Endothelial cell of hepatic sinusoid (primary cell): ENCODE data around the gene FOSL1.

Experiments used
- in situ Hi-C: cut with HindIII; loops from 2 replicates; pipeline ENCODE4 v1.10.0; 2017; ENCODE audit warnings: low sequenced_read_pairs

The FOSL1 gene

GRCh38 chr11:65883058-65883761 is 17.0 kb downstream of the FOSL1 start:
- in situ Hi-C loops: no loop called here

- in situ Hi-C loops: no loop called here
Observed at GRCh38 chr11:65882120-65883057, 17.8 kb downstream of the FOSL1 start.

- in situ Hi-C loops: no loop called here
Observed at GRCh38 chr11:65880844-65881421, 19.3 kb downstream of the FOSL1 start.

- in situ Hi-C loops: no loop called here
Observed at GRCh38 chr11:65880027-65880426, 20.2 kb downstream of the FOSL1 start.

- in situ Hi-C loops: no loop called here
Observed at GRCh38 chr11:65879617-65880016, 20.6 kb downstream of the FOSL1 start, which contains the start of gene CTSW. Gene CTSW (plus strand): TSS chr11:65879837. CDS start chr11:65879855, 18 bp downstream.

- in situ Hi-C loops: no loop called here
Observed at GRCh38 chr11:65873318-65874156, 26.7 kb downstream of the FOSL1 start.

GRCh38 chr11:65872586-65873317 is 27.4 kb downstream of the FOSL1 start, which contains the start of gene EFEMP2:
Gene EFEMP2 (minus strand): TSS chr11:65872800. CDS start chr11:65872354, 446 bp downstream.
- in situ Hi-C loops: no loop called here

- in situ Hi-C loops: no loop called here
Observed at GRCh38 chr11:65871811-65872548, 28.2 kb downstream of the FOSL1 start.

- in situ Hi-C loops: no loop called here
Observed at GRCh38 chr11:65870706-65871681, 29.2 kb downstream of the FOSL1 start.

GRCh38 chr11:65870307-65870658 is 29.9 kb downstream of the FOSL1 start:
- in situ Hi-C loops: no loop called here

GRCh38 chr11:65869643-65870306 is 30.4 kb downstream of the FOSL1 start:
- in situ Hi-C loops: no loop called here

GRCh38 chr11:65868907-65869306 is 31.3 kb downstream of the FOSL1 start:
- in situ Hi-C loops: no loop called here

GRCh38 chr11:65868076-65868667 is 32.0 kb downstream of the FOSL1 start:
- in situ Hi-C loops: no loop called here

GRCh38 chr11:65867284-65868071 is 32.7 kb downstream of the FOSL1 start:
- in situ Hi-C loops: no loop called here

GRCh38 chr11:65866509-65867283 is 33.5 kb downstream of the FOSL1 start:
- in situ Hi-C loops: no loop called here
